ENCODE results near the gene GALNTL6.

- TF ChIP-seq, protein P1, sequence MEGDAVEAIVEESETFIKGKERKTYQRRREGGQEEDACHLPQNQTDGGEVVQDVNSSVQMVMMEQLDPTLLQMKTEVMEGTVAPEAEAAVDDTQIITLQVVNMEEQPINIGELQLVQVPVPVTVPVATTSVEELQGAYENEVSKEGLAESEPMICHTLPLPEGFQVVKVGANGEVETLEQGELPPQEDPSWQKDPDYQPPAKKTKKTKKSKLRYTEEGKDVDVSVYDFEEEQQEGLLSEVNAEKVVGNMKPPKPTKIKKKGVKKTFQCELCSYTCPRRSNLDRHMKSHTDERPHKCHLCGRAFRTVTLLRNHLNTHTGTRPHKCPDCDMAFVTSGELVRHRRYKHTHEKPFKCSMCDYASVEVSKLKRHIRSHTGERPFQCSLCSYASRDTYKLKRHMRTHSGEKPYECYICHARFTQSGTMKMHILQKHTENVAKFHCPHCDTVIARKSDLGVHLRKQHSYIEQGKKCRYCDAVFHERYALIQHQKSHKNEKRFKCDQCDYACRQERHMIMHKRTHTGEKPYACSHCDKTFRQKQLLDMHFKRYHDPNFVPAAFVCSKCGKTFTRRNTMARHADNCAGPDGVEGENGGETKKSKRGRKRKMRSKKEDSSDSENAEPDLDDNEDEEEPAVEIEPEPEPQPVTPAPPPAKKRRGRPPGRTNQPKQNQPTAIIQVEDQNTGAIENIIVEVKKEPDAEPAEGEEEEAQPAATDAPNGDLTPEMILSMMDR (IDR thresholded peaks at IDR 0.05): no peak
- no peak for TF ChIP-seq POLR2A (IDR thresholded peaks at IDR 0.05)
Observed at GRCh38 chr4:171817026-171817425, 3.8 kb downstream of the GALNTL6 start.

All from testis (tissue), 2 donors.